Measurements from ENCODE around the gene SUGCT. TPM values are rescaled to one million over a fixed set of nuclear protein-coding genes. Genes with fewer than 3 reads are reported as not detected.

Gene SUGCT
- total RNA-seq, 1 donor from 2014 or later = 8.5 TPM

- peak; percentile 67 for DNase-seq (ENCODE audit: low read depth)
These were observed 334.4 kb downstream of the SUGCT start for GRCh38 chr7:40468891-40469864.

DNA sequence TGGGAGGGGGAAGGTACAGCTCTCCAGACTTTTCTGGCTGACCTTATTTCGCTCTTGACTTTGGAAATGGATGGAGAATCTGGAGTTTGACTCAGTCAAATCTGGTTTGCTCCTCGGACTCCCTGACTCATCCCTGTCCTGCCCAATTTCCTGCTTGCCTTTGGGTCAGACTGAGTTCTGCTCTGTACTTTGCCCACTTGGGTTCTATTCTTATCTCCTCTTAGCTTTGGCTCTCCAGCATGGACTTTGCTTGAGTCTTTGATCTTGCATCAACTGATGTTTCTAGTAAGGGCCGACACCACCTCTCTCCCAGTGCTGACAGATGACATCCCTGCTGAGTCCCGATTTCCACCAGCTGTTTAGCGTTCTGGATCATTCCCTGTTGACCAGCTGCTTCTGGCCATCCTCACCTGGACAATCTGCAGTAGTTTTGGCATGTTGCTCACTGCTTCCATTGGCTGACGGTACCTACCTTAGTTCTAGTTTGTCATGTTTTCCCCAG lies 335.3 kb downstream of the SUGCT start:
- no peak for DNase-seq (ENCODE audit: low read depth)

DNA sequence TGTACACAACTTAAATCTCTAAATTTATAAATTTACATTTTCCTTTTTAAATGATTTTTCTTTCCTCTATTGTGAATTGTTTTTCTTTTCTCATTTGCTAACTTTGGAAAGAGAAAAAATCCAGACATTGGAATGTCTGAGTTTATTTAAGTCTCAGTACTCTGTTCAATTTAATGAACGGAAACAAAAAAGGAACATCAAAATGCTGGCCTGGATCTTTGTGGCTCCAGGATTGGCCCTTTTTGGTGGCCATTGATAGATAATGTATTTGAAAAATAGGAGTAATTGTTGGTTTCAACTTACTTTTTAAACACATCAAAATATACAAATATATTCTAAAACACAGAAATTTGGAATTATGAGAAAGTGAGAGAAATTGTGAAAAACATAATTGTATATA lies 336.0 kb downstream of the SUGCT start:
- DNase-seq (ENCODE audit: low read depth) = no peak

- DNase-seq (ENCODE audit: low read depth) = no peak
These were observed 337.1 kb downstream of the SUGCT start for GRCh38 chr7:40471891-40472290.

DNA sequence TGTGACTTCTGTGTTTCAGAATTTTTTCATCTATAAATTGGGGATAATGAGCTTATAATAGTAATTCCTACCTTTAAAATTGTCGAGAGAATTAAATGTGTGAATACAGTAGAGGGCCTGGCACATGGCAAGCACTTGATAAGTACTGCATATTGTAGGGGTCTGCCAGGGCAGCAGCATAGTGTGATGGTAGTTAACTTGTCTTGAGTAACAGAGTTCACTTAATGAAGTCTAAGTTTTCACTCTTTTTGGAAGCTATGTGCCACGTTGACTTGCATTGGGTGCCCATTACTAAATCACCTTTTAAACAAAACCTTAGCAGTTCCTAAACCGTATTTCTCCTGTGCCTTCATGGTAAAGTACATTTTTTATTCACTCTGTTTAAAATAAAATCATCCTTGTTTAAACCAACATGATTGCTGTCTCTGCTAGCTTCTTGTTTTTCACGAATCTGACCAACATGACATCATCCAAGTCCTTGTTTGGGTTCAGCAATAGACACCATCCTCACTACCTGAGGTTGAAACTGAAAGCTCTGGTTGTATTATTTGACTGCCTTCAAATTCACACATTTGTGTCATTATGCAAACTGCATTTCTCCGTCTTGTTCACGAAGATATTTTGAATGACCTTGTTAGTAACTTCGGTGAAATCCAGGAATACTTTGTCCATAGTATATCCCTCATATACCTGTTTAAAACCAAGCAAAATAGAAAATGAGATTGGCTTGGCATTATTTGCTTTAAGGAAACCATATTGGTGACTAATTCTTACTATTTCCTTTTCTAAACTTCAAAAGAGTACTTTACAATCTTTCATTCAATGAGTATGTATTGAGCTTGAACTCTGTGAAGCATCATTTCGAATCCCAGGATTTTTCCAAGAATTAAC lies 340.2 kb downstream of the SUGCT start:
- no peak for DNase-seq (ENCODE audit: low read depth)

DNA sequence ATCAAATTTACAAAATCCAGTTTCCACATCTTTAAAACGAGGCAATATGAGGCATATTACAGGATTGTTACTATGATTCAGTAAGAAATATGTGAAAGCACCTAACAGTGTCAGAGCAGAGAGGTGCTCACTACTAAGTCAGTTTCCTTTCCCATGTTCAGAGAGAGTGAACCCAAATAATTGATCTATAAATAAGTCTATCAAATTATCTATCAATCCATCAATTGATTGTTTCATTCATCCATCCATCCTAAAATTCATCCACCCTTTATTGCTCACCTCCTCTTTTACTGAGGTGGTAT lies 340.8 kb downstream of the SUGCT start:
- DNase-seq (ENCODE audit: low read depth) = no peak

- no peak for DNase-seq (ENCODE audit: low read depth)
These were observed 342.3 kb downstream of the SUGCT start for GRCh38 chr7:40477094-40477493.

- DNase-seq (ENCODE audit: low read depth) = peak; percentile 13
These were observed 348.0 kb downstream of the SUGCT start for GRCh38 chr7:40482845-40483244.

GRCh38 chr7:40483630-40484029 lies 348.8 kb downstream of the SUGCT start:
- no peak for DNase-seq (ENCODE audit: low read depth)

GRCh38 chr7:40489844-40490602 lies 355.2 kb downstream of the SUGCT start:
- no peak for DNase-seq (ENCODE audit: low read depth)

GRCh38 chr7:40490603-40490924 lies 355.8 kb downstream of the SUGCT start:
- no peak for DNase-seq (ENCODE audit: low read depth)

GRCh38 chr7:40492946-40493345 lies 358.1 kb downstream of the SUGCT start:
- DNase-seq (ENCODE audit: low read depth) = no peak

DNA sequence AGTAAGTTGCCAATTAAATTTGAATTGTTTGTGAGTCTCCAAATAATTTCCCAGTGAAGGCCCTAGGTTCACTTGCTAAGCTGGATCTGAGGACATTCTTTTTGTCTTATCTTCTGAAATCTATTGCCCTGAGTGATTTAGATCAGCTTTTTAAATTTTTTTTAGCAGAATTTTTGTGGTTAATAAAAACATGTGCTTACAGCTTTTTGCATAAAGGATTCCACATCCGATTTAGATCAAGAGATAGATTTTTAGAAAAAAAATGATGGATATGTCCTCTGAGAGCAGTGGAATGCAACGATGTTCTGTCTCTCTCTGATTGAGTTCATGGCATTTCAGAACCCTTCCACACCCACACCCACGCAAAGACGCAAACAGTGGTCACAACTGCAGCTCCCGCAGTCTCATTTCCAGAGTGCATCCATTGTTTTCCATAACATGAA lies 358.8 kb downstream of the SUGCT start:
- DNase-seq (ENCODE audit: low read depth) = no peak

- DNase-seq (ENCODE audit: low read depth) = no peak
These were observed 364.2 kb downstream of the SUGCT start for GRCh38 chr7:40498924-40499510.

DNA sequence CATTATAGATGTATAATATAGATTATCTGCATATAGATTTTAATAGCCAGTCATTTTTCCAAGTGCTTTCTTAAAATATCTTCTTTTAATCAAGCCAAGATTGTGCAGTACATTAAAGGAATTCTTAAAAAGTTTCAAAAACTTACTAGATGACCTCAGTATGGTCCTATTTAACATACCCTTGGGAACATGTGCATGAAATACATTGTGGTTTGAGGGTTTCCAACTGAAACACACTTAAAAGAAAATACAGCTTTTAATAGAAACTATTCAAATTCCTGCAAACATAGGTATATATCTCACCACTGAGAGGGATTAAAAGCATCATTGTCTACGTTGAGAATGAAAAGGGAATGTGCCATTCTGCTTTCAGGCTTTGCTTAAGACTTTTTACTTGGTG lies 364.9 kb downstream of the SUGCT start:
- no peak for DNase-seq (ENCODE audit: low read depth)

DNA sequence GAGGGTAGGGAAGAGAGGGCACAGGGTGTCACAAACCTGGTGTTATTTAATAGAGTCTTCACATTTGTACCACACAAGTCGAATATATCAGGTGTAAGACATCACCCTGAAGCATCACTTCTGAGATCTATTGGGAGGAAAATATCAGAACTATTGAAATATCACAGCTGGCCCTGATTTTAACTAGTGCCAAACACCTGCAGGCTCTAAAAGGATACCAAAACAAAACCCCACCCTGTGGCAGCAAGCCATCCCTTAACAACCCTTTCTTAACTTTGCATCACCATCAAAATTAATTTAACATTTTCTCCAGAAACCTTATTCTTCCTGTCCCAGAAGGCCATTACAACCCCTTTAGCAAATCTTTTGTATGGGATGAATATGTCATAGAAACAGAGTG lies 365.4 kb downstream of the SUGCT start:
- DNase-seq (ENCODE audit: low read depth) = no peak

GRCh38 chr7:40502359-40502758 lies 367.6 kb downstream of the SUGCT start:
- no peak for DNase-seq (ENCODE audit: low read depth)

GRCh38 chr7:40506158-40506557 lies 371.4 kb downstream of the SUGCT start:
- DNase-seq (ENCODE audit: low read depth) = no peak

GRCh38 chr7:40507166-40507565 lies 372.4 kb downstream of the SUGCT start:
- no peak for DNase-seq (ENCODE audit: low read depth)

GRCh38 chr7:40509287-40509996 lies 374.6 kb downstream of the SUGCT start:
- DNase-seq (ENCODE audit: low read depth) = no peak

All from myocyte (in vitro differentiated cells).